SK-N-SH treated with all-trans-retinoic acid at 6 μM for 48 hours (cell line): ENCODE measurements around the gene ATF6B.

Source experiments
- ZFP3 ChIP-seq: fragments of 250-450 bp; sonication (Bioruptor Pico); IDR thresholded peaks from 2 replicates; pipeline ENCODE4 v1.5.0; 2020; ENCODE audit warnings: mild to moderate bottlenecking, moderate library complexity
- ZNF8 ChIP-seq: fragments of 450-650 bp; formaldehyde crosslinking; IDR thresholded peaks from 2 replicates; pipeline ENCODE4 v1.5.0; 2020; ENCODE audit warnings: mild to moderate bottlenecking, moderate library complexity

DNA sequence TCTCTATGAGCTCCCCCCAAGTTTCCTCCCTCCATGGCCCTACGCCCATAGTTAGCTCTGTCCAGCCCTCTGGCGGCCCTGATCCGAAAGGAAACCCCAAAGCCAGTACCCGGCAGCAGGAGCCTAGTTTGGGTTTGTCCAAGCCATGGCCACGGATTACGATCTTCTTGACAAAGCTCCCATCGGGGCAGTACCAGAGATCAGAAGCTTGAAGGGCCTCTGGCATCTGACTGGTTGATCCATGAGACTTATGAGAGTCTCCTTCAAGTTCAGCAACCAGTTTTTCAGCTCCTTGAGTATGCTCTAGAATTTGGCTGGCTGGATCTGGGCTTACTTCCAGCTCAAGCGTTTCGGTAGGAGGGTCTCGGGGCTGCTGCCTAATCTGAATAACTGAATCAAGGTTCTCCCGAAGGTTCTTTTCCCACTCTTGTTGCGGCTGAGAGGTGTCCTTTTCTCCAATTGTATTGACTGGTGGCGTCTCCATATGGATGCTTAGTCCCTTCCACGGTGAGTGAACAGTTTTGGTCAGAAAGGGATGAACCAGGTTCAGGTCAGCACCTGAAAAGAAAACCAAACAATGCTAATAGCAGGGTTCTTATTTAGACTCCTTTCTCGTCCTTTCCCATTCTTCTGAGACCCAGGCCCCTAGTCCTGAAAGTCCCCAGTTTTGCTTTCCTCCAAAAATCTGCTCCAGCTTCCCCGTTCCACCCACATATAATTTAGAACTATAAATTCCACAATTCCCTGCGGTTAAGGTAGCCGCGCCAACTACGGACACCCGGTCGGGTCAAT lies 1.4 kb upstream of the ATF6B start:
- TF ChIP-seq ZFP3 (CRISPR knock-in tag): no peak
- TF ChIP-seq ZNF8 (CRISPR knock-in tag): no peak
